Mucosa of descending colon (tissue), 3 donors: Measurements from ENCODE around the gene CELF4. TPM values are rescaled to one million over a fixed set of nuclear protein-coding genes. Genes with fewer than 3 reads are reported as not detected.

Experiments
- ATAC-seq: fragments of 200-7000 bp; cut with Tn5 transposase; one replicate; pipeline ENCODE4 v1.9.1; 2020; ENCODE audit warnings: mild to moderate bottlenecking, moderate library complexity
- DNase-seq, 3 donors: peaks; one replicate each; pipeline ENCODE4 v3.0.0-alpha.2; 2020
- H3K36me3 ChIP-seq: fragments of 200-600 bp; one replicate; pipeline ENCODE4 v1.8.0; 2021; ENCODE audit warnings: low read depth, mild to moderate bottlenecking
- H3K4me1 ChIP-seq: fragments of 200-600 bp; one replicate; pipeline ENCODE4 v1.8.0; 2021; ENCODE audit warnings: low read depth, mild to moderate bottlenecking
- H3K4me3 ChIP-seq: fragments of 200-600 bp; one replicate; pipeline ENCODE4 v1.8.0; 2021; ENCODE audit warnings: mild to moderate bottlenecking
- H3K9me3 ChIP-seq: fragments of 200-600 bp; one replicate; pipeline ENCODE4 v1.8.0; 2021; ENCODE audit warnings: mild to moderate bottlenecking
- CTCF ChIP-seq: fragments of 200-600 bp; IDR thresholded peaks from one replicate; pipeline ENCODE4 v1.8.0; 2022; ENCODE audit warnings: antibody characterized with exemption, mild to moderate bottlenecking
- intact Hi-C, 2 donors: fragments of 100-400 bp; cut with DNase I in 1 of 2; cut with micrococcal nuclease in 1 of 2; formaldehyde crosslinking; loops; one replicate each; pipeline versions ENCODE4 v1.11.0 to v1.11.1; 2022; cut with DNase I, micrococcal nuclease
- total RNA-seq, 3 donors: library from RNA; stranded (reverse); fragmentation: NEBNext Ultra II Directional in 2 of 3; extraction: Animal tissue kit (Norgen Biotek cat#: 25700) in 2 of 3; gene quantifications; one replicate each; pipeline versions ENCODE4 v1.2.1 to v1.2.4, GENCODE V29; 2021 to 2023
- donor health status: DM: no; HTN: no; CAD: no; lungs with moderate emphysema.
- donor health status: DM: no; HTN: no; CAD: no.
- donor health status: DM: no; HTN: yes; CAD: no.

The CELF4 gene
- total RNA-seq, 3 donors from 2014 or later = 0.32 to 4.4 (median 0.72) TPM

DNA sequence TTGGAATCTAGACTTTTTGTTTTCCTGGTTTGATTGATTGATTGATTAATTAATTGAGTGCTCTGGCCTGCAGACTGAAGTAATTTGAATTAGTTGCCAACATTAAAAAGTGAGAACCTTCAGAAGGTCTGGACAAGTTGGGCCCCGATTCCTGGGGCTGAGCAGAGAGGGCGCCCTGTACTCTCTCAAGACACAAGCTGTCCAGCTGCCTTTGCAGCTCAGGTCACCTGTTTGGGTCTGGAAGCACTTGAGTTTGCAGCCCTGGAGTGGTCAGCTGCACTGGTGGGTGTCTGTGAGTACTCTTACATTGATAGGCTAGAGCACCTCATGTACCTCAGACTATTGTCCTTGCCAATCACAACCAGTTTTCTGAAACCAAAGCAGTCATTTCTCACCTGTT is 22.7 kb upstream of the CELF4 start:
- DNase-seq (no peak), ATAC-seq (no peak)
- intact Hi-C loops = no loop called here
- no peaks in the 10 kb centered on the region for H3K9me3 ChIP-seq
- no peak for TF ChIP-seq CTCF
- no peaks in the 10 kb centered on the region for H3K36me3 ChIP-seq
- no peak overlapping the region for H3K4me3 ChIP-seq
- H3K4me1 ChIP-seq = no peaks in the 10 kb centered on the region

DNA sequence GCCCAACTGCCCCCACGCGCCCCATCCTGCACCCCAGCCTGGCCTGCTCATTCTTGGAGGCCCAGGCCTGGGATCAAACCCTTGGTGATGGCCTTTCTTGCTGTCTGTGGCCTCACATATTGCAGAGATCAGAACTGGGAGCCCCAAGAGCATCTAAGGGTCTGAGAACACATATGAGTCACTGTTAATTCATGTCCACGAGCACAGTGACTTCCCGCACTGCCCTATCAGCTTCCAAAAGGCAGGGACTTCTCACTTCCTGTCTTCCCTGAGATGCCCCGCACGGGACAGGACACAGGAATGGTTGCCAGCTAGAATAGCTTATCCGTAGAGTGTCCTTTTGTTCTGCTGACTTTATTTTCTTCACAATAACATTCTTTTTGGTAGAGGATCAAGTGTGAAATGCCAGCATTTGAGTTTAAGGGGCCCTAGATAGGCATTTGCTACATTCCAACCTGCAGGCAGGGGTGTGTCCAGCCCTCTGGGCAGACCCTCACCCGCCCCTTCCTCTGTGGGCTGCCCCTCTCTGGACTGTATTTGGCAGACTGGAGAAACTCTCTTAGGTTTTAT is 21.1 kb upstream of the CELF4 start:
- intact Hi-C loops = no loop called here
- Histone ChIP-seq H3K9me3 (no peaks in the 10 kb centered on the region), H3K4me1 (no peaks in the 10 kb centered on the region), H3K36me3 (no peaks in the 10 kb centered on the region), H3K4me3 (no peak overlapping the region)
- no peak for TF ChIP-seq CTCF
- DNase-seq = no peak
- ATAC-seq = no peak

DNA sequence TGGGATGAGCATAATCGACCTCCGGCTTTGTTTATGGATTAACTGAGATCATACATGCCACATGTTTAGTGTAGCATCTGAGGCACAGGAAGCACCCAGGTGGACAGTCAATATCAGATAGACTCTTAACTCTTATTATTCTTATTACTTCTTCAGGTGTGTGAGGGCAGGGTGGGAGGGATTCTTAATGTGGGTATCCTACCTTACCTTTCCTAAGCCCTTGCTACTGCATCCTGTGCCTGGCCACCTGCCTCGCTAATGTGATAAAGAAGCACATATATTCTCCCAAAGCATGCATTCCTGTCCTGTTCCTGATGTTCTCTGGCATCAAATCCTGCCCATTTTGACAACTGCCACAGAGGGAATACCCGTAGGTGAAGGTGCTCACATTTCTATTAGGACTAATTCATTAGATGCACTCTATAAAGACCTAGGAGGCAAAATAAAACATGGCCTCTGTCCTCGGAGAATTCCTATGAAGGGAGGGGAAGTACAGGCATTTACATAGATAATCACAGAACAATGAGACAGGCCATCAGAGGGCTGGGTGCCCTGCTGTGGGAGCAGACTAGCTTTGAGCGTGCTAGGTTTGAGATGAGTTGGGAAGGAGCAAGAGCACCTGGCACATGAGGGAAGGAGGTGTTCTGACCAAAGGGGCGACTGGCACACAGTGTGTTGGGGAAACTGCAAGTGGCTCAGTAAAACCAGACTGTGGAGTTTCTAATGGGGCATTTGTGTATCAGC is 19.5 kb upstream of the CELF4 start:
- no peak overlapping the region for H3K4me3 ChIP-seq
- no peaks in the 10 kb centered on the region for H3K36me3 ChIP-seq
- TF ChIP-seq CTCF = no peak
- intact Hi-C loops = no loop called here
- DNase-seq (no peak), ATAC-seq (no peak)
- no peaks in the 10 kb centered on the region for H3K9me3 ChIP-seq
- H3K4me1 ChIP-seq = no peaks in the 10 kb centered on the region

DNA sequence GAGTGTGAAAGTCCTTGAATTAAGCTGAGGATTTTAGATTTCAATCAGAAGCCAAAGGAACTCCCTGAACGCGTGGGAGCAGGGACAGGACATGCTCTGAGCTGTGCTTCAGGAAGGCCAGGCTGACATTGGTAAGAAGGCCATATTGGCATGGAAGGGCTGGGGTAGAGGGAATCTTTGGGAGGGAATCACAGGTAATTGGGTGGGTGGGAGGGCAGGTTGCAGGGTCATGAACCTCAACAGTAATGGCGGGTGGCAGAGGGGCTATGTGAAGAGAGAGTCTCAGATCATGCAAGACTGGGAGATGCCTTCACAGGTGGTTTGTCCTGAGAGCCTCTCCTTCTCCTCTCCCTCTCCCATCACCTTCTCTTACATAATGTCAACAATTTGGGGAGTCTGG is 18.6 kb upstream of the CELF4 start:
- ATAC-seq (no peak), DNase-seq (no peak)
- Histone ChIP-seq H3K36me3 (no peaks in the 10 kb centered on the region), H3K9me3 (no peaks in the 10 kb centered on the region), H3K4me1 (no peaks in the 10 kb centered on the region), H3K4me3 (no peak overlapping the region)
- intact Hi-C loops = no loop called here
- no peak for TF ChIP-seq CTCF

DNA sequence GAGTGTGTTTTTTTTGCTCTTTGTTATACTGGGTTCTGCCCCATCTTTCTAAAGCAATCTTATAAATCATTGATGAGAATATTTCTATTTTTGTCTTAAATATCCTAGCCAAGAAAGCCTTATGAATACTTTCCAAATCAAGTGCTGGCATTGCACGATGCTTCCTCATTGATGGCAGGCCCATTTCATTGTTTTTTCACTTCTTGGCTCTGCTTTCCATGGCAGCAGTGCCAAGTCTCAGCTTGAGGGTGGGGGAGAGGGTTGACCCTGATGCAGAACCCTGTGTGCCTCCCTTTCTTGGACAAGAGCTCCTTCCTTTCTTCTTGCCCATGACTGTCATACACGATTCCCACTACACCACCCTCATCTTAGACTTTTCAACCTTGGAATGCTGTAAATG is 16.7 kb upstream of the CELF4 start:
- ATAC-seq (no peak), DNase-seq (no peak)
- no peak for TF ChIP-seq CTCF
- no peaks in the 10 kb centered on the region for H3K4me1 ChIP-seq
- H3K36me3 ChIP-seq = no peaks in the 10 kb centered on the region
- intact Hi-C loops = no loop called here
- no peak overlapping the region for H3K4me3 ChIP-seq
- no peaks in the 10 kb centered on the region for H3K9me3 ChIP-seq
